IMR-90 (cell line): Measurements from ENCODE around the gene NUCB2. TPM values are rescaled to one million over a fixed set of nuclear protein-coding genes. Genes with fewer than 3 reads are reported as not detected.
"Not testable (repeated sequence)": the region's sequence is repeated elsewhere in the genome, so short reads cannot be mapped to it uniquely, and the experiment has no call there.

Source experiments
- ATAC-seq: fragments of 200-7000 bp; cut with Tn5 transposase; 2 replicates; pipeline ENCODE4 v1.9.1; 2020; ENCODE audit warnings: low read depth, mild to moderate bottlenecking, moderate library complexity
- BruUV-seq: library from RNA; stranded (reverse); fragments of 400-500 nt; replicated peaks from 2 replicates; lab custom pipeline; 2021; lab: Mats Ljungman, UMichigan
- CTCF ChIA-PET: fragments of 300-600 bp; formaldehyde crosslinking; extraction: SDS; loops from one replicate; lab custom pipeline; 2021; ENCODE audit warnings: antibody characterized with exemption; lab: Yijun Ruan, JAX
- POLR2A ChIA-PET: fragments of 300-600 bp; sonication (Branson Sonifier 250); formaldehyde crosslinking; loops from one replicate; lab custom pipeline; 2022; ENCODE audit warnings: antibody characterized with exemption; ENCODE audit not compliant: unreplicated experiment; lab: Charles Lee
- DNase-seq: peaks from one replicate; pipeline ENCODE4 v3.0.0; 2013
- H2AFZ ChIP-seq: replicated peaks from 2 replicates; pipeline ENCODE3; 2013; ENCODE audit warnings: low read length, mild to moderate bottlenecking; ENCODE audit not compliant: poor library complexity
- H2AK5ac ChIP-seq: 2 replicates; pipeline ENCODE4 v1.6.1; 2013; ENCODE audit warnings: low read depth, low read length, inconsistent platforms
- H2AK9ac ChIP-seq: replicated peaks from 2 replicates; pipeline ENCODE3; 2013; ENCODE audit warnings: mild to moderate bottlenecking, low read depth, low read length, moderate library complexity; ENCODE audit not compliant: poor library complexity
- H2BK120ac ChIP-seq: 2 replicates; pipeline ENCODE4 v1.6.1; 2013; ENCODE audit warnings: low read depth, low read length, inconsistent platforms
- H2BK15ac ChIP-seq: 3 replicates; pipeline ENCODE4 v1.6.1; 2013; ENCODE audit warnings: low read depth, low read length, inconsistent platforms
- H2BK20ac ChIP-seq: 2 replicates; pipeline ENCODE4 v1.6.1; 2013; ENCODE audit warnings: low read depth, mild to moderate bottlenecking, inconsistent platforms, low read length, moderate library complexity
- H2BK5ac ChIP-seq: 2 replicates; pipeline ENCODE4 v1.6.1; 2013; ENCODE audit warnings: mild to moderate bottlenecking, low read depth, low read length, inconsistent platforms; ENCODE audit not compliant: poor library complexity, severe bottlenecking
- H3K14ac ChIP-seq: replicated peaks from 2 replicates; pipeline ENCODE4 v1.6.1; 2013; ENCODE audit warnings: low read depth, low read length, inconsistent platforms
- H3K18ac ChIP-seq: 2 replicates; pipeline ENCODE4 v1.6.1; 2013; ENCODE audit warnings: low read depth, low read length, control low read depth
- H3K23ac ChIP-seq: 2 replicates; pipeline ENCODE4 v1.6.1; 2013; ENCODE audit warnings: low read depth, low read length, inconsistent platforms
- H3K27ac ChIP-seq: 2 replicates; pipeline ENCODE4 v1.5.1; 2013; ENCODE audit warnings: mild to moderate bottlenecking, control low read depth, low read length; ENCODE audit not compliant: insufficient read depth
- H3K27me3 ChIP-seq: 2 replicates; pipeline ENCODE4 v1.6.1; 2013; ENCODE audit warnings: low read length; ENCODE audit not compliant: control insufficient read depth, insufficient read depth
- H3K36me3 ChIP-seq: 2 replicates; pipeline ENCODE4 v1.6.1; 2013; ENCODE audit warnings: low read length, mixed read lengths; ENCODE audit not compliant: control insufficient read depth, insufficient read depth
- H3K4ac ChIP-seq: 2 replicates; pipeline ENCODE4 v1.6.1; 2013; ENCODE audit warnings: low read depth, low read length, inconsistent platforms
- H3K4me1 ChIP-seq: 2 replicates; pipeline ENCODE4 v1.6.1; 2013; ENCODE audit warnings: low read length, mixed read lengths; ENCODE audit not compliant: control insufficient read depth, insufficient read depth
- H3K4me2 ChIP-seq: 2 replicates; pipeline ENCODE4 v1.6.1; 2013; ENCODE audit warnings: low read depth, mild to moderate bottlenecking, control low read depth, low read length, moderate library complexity
- H3K4me3 ChIP-seq: 2 replicates; pipeline ENCODE4 v1.5.1; 2013; ENCODE audit warnings: low read depth, mild to moderate bottlenecking, control low read depth, low read length, moderate library complexity; ENCODE audit not compliant: insufficient read depth
- H3K56ac ChIP-seq: 2 replicates; pipeline ENCODE4 v1.6.1; 2013; ENCODE audit warnings: low read length, inconsistent platforms; ENCODE audit not compliant: insufficient read depth; ENCODE audit errors: extremely low read depth
- H3K79me1 ChIP-seq, 2 experiments: 2 replicates each; pipeline ENCODE4 v1.6.1; 2013; ENCODE audit warnings: low read length in 2 of 2, inconsistent platforms in 1 of 2, low read depth in 1 of 2
- H3K9ac ChIP-seq: 2 replicates; pipeline ENCODE4 v1.6.1; 2013; ENCODE audit warnings: low read depth, low read length, control low read depth
- H3K9me1 ChIP-seq: 2 replicates; pipeline ENCODE4 v1.6.1; 2013; ENCODE audit warnings: low read length, inconsistent platforms; ENCODE audit not compliant: insufficient read depth
- H3K9me3 ChIP-seq: 2 replicates; pipeline ENCODE4 v1.6.1; 2013; ENCODE audit warnings: low read length; ENCODE audit not compliant: control insufficient read depth, insufficient read depth
- H4K20me1 ChIP-seq: 2 replicates; pipeline ENCODE4 v1.6.1; 2013; ENCODE audit warnings: low read length, inconsistent platforms; ENCODE audit not compliant: insufficient read depth
- H4K5ac ChIP-seq: 2 replicates; pipeline ENCODE4 v1.6.1; 2013; ENCODE audit warnings: mild to moderate bottlenecking, low read depth, low read length, control low read depth
- H4K8ac ChIP-seq, 2 experiments: 2 replicates each; pipeline ENCODE4 v1.6.1; 2013; ENCODE audit warnings: low read depth in 2 of 2, low read length in 2 of 2, control low read depth in 1 of 2, inconsistent platforms in 1 of 2
- H4K91ac ChIP-seq: 2 replicates; pipeline ENCODE4 v1.6.1; 2013; ENCODE audit warnings: low read depth, low read length, inconsistent platforms; ENCODE audit not compliant: insufficient read depth
- WGBS, 2 experiments: methylation state at CpG; one replicate each; pipeline versions ENCODE4 v1.1.5 to v1.1.7; 2013; ENCODE audit warnings: missing lambda C conversion rate in 2 of 2; ENCODE audit not compliant: insufficient read length in 1 of 2; ENCODE audit errors: extremely low coverage in 2 of 2; 5-methylcytosine and 5-hydroxymethylcytosine counted together
- dilution Hi-C: fragments of 300-500 bp; cut with HindIII; formaldehyde crosslinking; loops from one replicate; pipeline ENCODE4 v1.14.3; 2018; ENCODE audit warnings: low sequenced_read_pairs; ENCODE audit not compliant: unreplicated experiment
- in situ Hi-C: fragments of 300-500 bp; cut with MboI; formaldehyde crosslinking; loops from 3 replicates; pipeline ENCODE4 v1.14.3; 2019; ENCODE audit warnings: low sequenced_read_pairs, inconsistent platforms, mixed read lengths
- intact Hi-C: fragments of 100-400 bp; cut with micrococcal nuclease; formaldehyde crosslinking; loops from 2 replicates; pipeline ENCODE4 v1.10.0; 2022
- polyA plus RNA-seq, 3 experiments: library from polyadenylated mRNA; depleted of rRNA; stranded (reverse); fragments of >200 nt; gene quantifications; 2 replicates each; pipeline ENCODE4 v1.2.3, GENCODE V29; 2012; ENCODE audit warnings: low replicate concordance in 1 of 3
- total RNA-seq: library from RNA; depleted of rRNA; stranded (reverse); fragments of >200 nt; gene quantifications from 2 replicates; pipeline ENCODE4 v1.2.3, GENCODE V29; 2012

The NUCB2 gene
- total and polyA plus RNA-seq, 2 of the 4 experiments (the other 2 are of a cell fraction): 52.7 to 55.4 TPM

- POLR2A ChIA-PET, H3K23ac ChIP-seq, H2BK15ac ChIP-seq, H4K5ac ChIP-seq, H3K27ac ChIP-seq, intact Hi-C loops, H2AK5ac ChIP-seq, H4K20me1 ChIP-seq, H2BK120ac ChIP-seq, ATAC-seq, in situ Hi-C loops, H2AK9ac ChIP-seq, H2AFZ ChIP-seq, H2BK20ac ChIP-seq, H3K4me2 ChIP-seq, H3K79me1 ChIP-seq, H4K8ac ChIP-seq, H4K91ac ChIP-seq, H2BK5ac ChIP-seq, H3K4ac ChIP-seq, H3K18ac ChIP-seq, H3K14ac ChIP-seq, BruUV-seq, H3K9ac ChIP-seq, H3K4me3 ChIP-seq, H3K56ac ChIP-seq, dilution Hi-C loops, H3K4me1 ChIP-seq, H3K9me1 ChIP-seq, H3K36me3 ChIP-seq, H3K9me3 ChIP-seq, DNase-seq, H3K27me3 ChIP-seq: not testable (repeated sequence)
- WGBS, 2 experiments: 98% methylated on average over 21 of the region's 38 CpGs; no CpG with 5 or more reads in 1 of the 2 experiments
- CTCF ChIA-PET: interaction anchor here (1.2 kb wide), 1 partner anchor 155 kb away, joined by 3 read pairs; no protein-coding TSS in a partner anchor
Measured at GRCh38 chr11:17228186-17228925, 48.2 kb upstream of the NUCB2 start.
